Measurements from ENCODE around the gene ZNRF3.
"Not testable (repeated sequence)": the region's sequence is repeated elsewhere in the genome, so short reads cannot be mapped to it uniquely, and the experiment has no call there.

The ZNRF3 gene

DNA sequence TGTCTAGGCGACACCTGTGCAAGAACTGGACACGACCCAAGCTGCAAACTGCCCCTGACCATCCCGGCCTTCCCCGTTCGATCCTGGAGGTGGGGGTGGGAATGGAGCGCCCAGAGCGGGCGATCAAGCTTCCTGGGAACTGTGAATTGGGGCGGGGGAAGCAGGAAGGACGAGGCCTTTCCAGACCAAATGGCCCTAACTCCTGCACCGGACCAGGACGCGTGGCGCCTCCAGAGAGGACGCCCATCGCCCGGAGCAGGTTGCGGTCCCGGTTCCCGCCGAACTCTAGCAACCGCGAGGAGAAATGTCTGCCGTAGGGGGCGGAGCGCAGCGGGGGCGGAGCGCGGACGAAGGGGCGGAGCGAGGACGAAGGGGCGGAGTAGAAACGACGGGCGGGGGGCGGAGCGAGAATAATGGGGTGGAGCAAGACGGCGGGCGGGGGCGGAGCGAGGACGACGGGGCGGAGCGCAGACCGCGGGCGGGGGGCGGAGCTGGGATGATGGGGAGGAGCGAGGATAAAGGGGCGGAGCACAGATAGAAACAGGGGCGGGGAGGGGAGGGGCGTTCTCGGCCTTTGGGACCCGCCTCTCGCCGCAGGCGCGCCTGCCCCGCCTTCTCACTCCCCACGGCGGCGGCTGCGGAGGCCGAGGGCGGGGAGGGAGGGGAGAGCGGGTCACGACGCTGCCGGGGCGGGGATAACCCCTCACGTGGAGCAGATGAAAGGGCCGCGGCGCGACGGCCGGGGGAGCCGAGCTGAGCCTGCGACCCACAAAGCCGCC is at the start of gene ZNRF3:
ZNRF3 (plus strand) TSS at position 695 of the 779 bp plus-strand sequence. CDS start 195 bp downstream, outside the sequence.
- DNase-seq (ENCODE audit: insufficient read length, low spot score): peak; percentile 72
- peak; percentile 48; the same call in 1 of the 2 replicates for TF ChIP-seq POLR2A (IDR thresholded peaks at IDR 0.05; ENCODE audit: low read depth, low read length)
- no peak for FAIRE-seq

- FAIRE-seq (no peak), DNase-seq (ENCODE audit: insufficient read length, low spot score) (no peak)
- TF ChIP-seq POLR2A (IDR thresholded peaks at IDR 0.05; ENCODE audit: low read depth, low read length): no peak
Observed at GRCh38 chr22:28835630-28836189, 47.7 kb upstream of the ZNRF3 start.

- TF ChIP-seq POLR2A (IDR thresholded peaks at IDR 0.05; ENCODE audit: low read depth, low read length): no peak
- no peak for FAIRE-seq
Observed at GRCh38 chr22:28837640-28838039, 45.7 kb upstream of the ZNRF3 start.

GRCh38 chr22:28838971-28839370 is 44.4 kb upstream of the ZNRF3 start:
- FAIRE-seq: no peak
- no peak for TF ChIP-seq POLR2A (IDR thresholded peaks at IDR 0.05; ENCODE audit: low read depth, low read length)

More at GRCh38 chr22:28837640-28838039, 45.7 kb upstream of the ZNRF3 start:
- no peak for DNase-seq (ENCODE audit: insufficient read length, low spot score)

DNA sequence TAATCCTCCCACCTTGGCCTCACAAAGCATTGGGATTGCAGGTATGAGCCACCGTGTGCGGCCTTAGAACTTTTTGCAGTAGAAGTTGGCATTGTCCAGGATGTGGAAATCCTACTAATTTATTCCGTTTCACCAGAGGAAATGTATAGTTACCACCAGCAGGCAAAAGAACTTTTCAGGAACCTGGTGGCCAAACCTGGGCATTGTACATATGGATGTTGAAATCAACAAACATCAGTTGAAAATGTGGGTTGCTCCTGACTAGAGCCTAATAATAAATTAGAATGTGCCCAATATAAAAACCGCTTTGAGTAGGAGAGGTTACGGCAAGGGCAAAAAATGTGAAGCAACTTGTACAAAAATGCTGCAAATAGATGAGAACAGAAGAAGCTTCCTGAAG is 42.3 kb upstream of the ZNRF3 start:
- no peak for TF ChIP-seq POLR2A (IDR thresholded peaks at IDR 0.05; ENCODE audit: low read depth, low read length)
- no peak for DNase-seq (ENCODE audit: insufficient read length, low spot score)
- FAIRE-seq: no peak

More at GRCh38 chr22:28838971-28839370, 44.4 kb upstream of the ZNRF3 start:
- no peak for DNase-seq (ENCODE audit: insufficient read length, low spot score)

DNA sequence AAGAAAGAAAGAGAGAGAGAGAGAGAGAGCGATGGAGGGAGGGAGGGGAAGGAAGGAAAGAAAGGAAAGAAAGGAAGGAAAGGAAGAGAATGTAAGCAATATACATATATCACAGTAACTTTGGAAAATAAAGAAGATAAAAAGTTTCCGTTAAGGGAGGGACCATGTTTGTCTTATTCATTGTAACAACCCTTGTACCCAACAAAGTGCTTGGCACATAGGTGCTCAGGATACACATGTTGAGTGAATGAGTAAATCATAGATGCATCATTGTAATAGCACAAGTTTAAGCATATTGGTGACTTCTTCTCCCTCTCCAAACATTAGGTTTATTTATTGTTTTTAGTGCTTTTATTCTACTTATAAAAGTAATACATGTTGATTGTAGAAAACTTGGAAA is 39.7 kb upstream of the ZNRF3 start:
- FAIRE-seq: no peak
- no peak for TF ChIP-seq POLR2A (IDR thresholded peaks at IDR 0.05; ENCODE audit: low read depth, low read length)
- DNase-seq (ENCODE audit: insufficient read length, low spot score): no peak

DNA sequence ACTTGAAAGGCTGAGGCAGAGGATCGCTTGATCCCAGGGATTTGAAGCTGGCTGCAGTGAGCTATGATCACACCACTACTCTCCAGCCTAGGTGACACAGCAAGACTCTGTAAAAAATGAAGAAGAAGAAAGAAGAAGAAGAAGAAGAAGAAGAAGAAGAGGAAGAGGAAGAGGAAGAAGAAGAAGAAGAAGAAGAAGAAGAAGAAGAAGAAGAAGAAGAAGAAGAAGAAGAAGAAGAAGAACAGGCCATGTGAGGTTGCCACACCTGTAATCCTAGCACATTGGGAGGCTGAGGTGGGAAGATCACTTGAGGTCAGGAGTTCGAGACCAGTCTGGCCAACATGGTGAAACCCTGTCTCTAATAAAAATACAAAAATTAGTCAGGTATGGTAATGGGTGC is 39.1 kb upstream of the ZNRF3 start:
- FAIRE-seq; DNase-seq (ENCODE audit: insufficient read length, low spot score): not testable (repeated sequence)

- TF ChIP-seq POLR2A (IDR thresholded peaks at IDR 0.05; ENCODE audit: low read depth, low read length): no peak
- DNase-seq (ENCODE audit: insufficient read length, low spot score): no peak
- no peak for FAIRE-seq
Observed at GRCh38 chr22:28846994-28847393, 36.4 kb upstream of the ZNRF3 start.

DNA sequence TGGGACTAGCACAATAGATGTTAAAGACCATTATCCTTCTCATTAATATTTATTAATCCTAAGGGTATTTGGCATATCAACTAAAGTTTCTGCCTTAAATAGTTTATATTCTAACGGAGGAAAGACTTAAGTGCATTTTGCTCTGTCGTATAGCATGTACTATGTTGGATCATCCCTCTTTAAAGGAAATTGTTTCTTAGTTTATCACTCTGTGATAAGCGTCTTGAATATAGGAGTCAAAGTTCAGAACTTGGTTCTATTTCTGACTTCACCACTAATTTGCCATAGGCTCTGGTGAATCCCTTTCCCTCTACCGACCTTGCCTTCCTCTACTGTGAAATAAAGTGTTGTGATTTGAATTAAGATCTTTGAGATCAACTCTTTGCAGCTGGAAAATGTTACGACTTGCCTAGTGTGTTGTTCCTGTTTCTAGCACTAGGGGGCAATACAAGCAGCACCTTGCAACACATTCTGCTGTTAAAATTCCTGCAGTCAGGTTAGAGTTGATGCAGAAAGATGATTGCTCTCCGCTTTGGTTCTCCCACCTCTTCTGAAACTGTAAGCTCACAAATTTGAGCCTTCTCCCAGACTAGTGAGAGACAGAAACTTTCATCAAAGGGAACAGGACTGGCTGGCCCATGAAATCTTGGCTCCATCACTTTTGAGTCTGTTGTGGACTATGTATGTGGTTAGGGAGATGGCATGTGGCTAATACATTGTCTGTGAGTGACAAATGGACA is 27.8 kb upstream of the ZNRF3 start:
- TF ChIP-seq POLR2A (IDR thresholded peaks at IDR 0.05; ENCODE audit: low read depth, low read length): no peak
- peak; percentile 20 for DNase-seq (ENCODE audit: insufficient read length, low spot score)
- peak; percentile 60 for FAIRE-seq

- FAIRE-seq: no peak
- TF ChIP-seq POLR2A (IDR thresholded peaks at IDR 0.05; ENCODE audit: low read depth, low read length): no peak
- no peak for DNase-seq (ENCODE audit: insufficient read length, low spot score)
Observed at GRCh38 chr22:28856095-28856455, 27.3 kb upstream of the ZNRF3 start.

- no peak for FAIRE-seq
- TF ChIP-seq POLR2A (IDR thresholded peaks at IDR 0.05; ENCODE audit: low read depth, low read length): no peak
- no peak for DNase-seq (ENCODE audit: insufficient read length, low spot score)
Observed at GRCh38 chr22:28857288-28857687, 26.1 kb upstream of the ZNRF3 start.

GRCh38 chr22:28864878-28865596 is 18.3 kb upstream of the ZNRF3 start:
- DNase-seq (ENCODE audit: insufficient read length, low spot score): no peak
- no peak for TF ChIP-seq POLR2A (IDR thresholded peaks at IDR 0.05; ENCODE audit: low read depth, low read length)
- FAIRE-seq: no peak

DNA sequence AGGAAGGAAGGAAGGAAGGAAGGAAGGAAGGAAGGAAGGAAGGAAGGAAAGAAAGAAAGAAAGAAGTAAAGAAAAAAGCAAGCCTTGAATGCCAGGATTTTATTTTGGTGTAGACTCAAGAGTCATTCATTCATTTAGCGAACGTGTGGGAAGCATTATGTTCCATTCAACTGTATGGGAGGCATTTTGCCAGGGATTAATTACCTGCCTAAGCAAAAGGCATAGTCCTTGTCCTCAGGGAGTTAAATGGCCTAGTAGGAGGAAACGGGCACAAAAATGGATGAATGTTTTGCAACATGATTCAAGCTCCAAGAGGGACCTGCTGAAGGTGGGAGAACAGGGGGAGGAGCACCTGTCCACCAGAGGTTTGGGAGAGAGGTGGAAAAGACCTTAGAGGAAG is 16.2 kb upstream of the ZNRF3 start:
- TF ChIP-seq POLR2A (IDR thresholded peaks at IDR 0.05; ENCODE audit: low read depth, low read length): no peak
- DNase-seq (ENCODE audit: insufficient read length, low spot score): no peak
- FAIRE-seq: no peak

DNA sequence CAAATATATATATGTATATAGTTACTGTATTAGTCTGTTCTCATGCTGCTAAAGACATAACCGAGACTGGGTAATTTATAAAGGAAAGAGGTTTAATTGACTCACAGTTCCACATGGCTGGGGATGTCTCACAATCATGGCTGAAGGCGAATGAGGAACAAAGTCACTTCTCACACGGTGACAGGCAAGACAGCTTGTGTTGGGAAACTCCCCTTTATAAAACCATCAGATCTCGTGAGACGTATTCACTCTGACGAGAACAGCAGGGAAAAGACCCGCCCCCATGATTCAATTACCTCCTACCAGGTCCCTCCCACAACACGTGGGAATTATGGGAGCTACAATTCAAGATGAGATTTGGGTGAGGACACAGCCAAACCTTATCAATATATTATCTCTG is 15.0 kb upstream of the ZNRF3 start:
- not testable (repeated sequence) for FAIRE-seq; DNase-seq (ENCODE audit: insufficient read length, low spot score)
